RCC 7860 (cell line): ENCODE results near the gene USP48.
"Not testable (repeated sequence)": the region's sequence is repeated elsewhere in the genome, so short reads cannot be mapped to it uniquely, and the experiment has no call there.

ENCODE experiments used
- DNase-seq: peaks from one replicate; pipeline ENCODE4 v3.0.0-alpha.2; 2015; ENCODE audit warnings: low spot score
- FAIRE-seq: peaks from 2 replicates; lab custom pipeline; 2012; peaks lifted over from hg19 to GRCh38; lab: Jason Lieb, UNC

Gene USP48

DNA sequence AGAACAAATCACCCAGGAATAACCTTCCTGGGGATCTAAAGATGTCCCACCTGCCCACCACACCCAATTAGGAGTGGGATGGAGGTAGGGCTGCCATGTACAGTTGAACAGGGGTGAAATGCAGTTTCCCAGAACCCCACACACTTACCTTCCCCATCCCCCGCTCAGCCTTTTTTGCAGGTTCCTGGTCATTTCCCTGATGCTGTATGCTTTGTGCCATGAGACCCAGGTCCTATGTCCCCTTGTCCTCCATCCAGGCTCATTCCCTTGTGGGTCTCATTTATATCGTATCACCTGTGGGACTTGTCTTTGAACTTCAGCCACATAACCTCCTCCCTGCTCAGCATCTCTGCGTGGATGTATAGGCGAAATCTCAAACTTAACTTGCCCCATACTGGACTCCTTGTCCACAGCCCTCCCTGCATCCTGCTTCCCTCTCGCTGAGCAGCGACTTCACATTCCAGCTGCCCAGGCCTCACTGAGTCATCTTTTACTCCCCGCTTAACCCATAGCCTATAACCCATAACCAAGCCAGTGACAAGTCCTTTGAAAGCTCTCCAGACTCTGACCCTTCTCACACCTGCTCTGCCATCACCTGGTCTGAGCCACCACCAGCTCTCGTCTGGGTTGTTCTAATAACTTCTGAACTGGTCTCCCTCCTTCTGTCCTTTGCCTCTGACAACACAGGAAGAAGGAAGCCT is 33.8 kb upstream of the USP48 start:
- FAIRE-seq (peak; percentile 81), DNase-seq (peak; percentile 70)

DNA sequence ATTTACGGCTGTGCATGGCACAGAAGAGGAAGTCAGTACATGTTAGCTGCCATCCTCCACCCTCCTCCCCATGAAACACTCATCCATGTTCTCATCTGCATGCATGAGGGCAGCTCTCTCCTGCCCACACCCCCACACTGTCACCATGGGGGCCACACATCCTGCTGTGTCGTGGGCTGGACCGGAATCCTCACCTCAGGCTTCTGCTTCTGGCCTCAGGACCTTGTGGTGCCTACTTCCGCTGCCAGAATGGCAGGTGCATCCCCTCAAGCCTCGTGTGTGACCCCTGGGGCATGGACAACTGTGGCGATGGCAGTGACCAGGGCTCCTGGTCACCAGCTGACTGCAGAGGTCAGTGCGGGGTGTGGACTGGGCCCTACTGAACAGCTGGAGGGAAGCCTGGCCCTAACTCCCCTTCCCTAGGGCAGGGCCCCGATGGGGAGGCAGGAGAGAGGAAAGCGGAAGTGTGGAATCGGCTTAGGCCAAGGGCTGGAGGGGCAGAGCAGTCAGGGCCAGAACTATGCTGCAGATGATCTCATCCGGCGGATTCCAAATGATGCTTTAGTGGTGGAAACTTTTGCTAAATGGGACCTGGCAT is 32.9 kb upstream of the USP48 start:
- no peak for FAIRE-seq
- DNase-seq = no peak

DNA sequence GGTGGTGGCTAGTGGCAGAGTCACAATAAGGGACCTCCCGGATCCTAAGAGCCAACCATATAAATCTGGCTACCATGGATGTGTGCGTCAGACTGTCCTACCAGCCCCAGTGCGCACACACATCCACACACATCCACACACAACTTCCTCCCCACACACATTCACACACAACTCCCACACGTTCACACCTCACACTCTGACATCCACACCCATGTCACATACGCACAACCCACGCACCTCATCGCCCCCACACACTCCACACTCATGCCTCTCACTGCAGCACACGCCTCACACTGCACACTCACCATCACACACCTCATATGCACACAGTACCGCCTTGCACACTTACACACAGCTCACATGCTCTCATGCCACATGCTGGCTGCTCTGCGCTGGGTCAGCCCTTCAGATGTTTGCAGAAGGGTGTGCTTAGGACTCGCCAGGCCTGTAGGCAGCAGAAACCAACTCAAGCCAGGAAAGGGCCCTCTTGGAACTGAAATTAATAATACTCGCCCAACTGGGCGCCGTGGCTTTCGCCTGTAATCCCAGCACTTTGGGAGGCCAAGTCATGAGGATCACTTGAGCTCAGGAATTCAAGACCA is 32.1 kb upstream of the USP48 start:
- DNase-seq (no peak), FAIRE-seq (no peak)

DNA sequence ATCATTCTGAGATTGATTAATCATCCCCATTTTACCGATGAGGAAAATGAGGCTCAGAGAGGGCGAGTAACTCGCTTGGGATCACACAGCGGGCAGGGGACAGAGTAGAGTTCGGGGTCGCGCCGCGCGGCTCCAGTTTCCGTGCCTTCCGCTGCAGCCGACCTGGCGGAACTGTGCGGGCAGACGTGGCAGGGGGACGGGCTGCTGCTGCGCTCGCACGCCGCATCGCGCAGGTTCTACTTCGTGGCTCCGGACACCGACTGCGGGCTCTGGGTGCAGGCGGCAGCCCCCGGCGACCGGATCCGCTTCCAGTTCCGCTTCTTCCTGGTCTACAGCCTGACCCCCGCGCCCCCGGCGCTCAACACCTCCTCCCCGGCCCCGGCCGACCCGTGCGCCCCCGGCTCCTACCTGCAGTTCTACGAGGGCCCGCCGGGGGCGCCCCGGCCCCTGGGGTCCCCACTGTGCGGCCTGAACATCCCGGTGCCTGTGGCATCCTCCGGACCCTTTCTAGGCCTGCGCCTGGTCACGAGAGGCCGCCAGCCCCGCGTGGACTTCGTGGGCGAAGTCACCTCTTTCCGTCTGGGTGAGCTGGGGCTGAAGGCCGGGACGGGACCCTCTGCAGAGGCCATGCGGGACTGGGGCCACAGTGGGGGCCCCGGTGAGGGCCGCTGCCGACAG is 31.4 kb upstream of the USP48 start:
- no peak for FAIRE-seq
- DNase-seq = no peak

DNA sequence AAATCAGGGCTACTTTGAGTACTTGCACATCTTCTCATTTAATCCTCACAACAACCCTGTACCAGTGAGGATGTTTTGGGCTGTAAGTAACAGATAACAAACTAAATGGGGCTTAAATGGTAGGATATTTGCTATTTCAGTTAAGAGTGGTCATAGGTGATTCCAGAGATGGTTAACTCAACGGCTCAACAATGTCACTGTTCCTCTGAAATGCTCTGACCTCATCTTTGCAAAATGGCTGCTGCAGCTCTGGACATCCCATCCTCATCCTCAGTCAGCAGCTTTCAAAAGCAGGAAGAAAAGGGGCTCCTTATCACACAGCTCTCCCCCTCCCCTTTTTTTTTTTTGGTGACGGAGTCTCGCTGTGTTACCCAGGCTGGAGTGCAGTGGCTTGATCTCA is 30.6 kb upstream of the USP48 start:
- DNase-seq = no peak
- FAIRE-seq = no peak

DNA sequence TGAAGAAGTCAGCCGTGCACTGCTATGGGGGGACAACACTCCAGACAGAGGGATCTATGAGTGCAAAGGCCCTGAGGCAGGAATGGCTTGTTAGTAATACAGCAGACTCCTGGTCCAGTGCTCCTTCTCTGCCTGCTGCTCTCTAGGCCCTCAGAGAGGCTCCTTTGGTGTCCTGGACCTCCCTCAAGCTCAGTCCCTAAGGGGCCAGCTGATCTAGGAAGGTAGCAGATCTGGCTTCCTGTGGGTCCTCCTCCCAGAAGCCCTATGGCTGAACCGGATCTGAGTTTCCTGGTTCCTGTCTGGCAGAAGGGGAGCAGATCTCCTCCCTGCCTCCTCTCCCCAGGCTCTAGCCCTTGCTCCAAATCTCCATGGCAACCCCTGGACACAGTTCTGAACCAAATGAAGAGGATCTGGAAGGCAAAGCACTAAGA is 28.9 kb upstream of the USP48 start, which contains the start of gene LDLRAD2:
LDLRAD2 (plus strand) TSS at position 391 of the 431 bp plus-strand sequence. CDS start 187 bp downstream, outside the sequence.
- FAIRE-seq = no peak
- no peak for DNase-seq

DNA sequence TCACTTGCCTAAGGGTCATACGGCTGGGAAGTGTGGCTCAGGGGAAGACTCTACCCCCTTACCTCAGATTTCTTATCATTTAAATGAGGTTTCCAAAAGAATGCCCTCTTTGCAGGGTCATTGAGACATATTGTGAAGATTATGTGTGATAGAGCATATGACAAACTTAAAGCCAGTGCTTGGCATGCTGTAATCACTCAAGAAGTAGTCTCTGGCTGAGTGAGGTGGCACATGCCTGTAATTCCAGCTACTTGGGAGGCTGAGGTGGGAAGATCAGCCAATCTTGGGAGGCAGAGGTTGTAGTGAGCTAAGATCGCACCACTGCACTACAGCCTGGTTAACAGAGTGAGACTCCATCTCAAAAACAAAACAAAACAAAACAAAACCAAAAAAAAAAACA is 21.6 kb upstream of the USP48 start:
- DNase-seq = no peak
- no peak for FAIRE-seq

DNA sequence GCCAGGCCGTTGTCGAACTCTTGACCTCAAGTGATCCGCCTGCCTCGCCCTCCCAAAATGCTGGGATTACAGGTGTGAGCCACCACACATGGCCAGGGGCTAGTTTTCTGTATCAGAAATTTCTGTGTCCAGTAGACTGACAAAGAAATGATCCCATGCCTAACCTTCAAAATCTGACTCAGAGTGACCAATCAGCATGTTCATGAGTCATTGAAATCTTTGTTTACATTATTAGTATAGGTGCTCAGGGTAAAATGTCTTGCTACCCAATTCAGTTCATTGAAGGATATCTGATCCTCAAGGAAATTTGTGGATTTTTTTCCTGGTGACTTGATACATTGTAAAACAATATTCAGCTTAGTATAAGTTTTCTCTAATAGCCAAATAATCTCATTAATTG is 18.2 kb upstream of the USP48 start:
- peak; percentile 49 for DNase-seq

DNA sequence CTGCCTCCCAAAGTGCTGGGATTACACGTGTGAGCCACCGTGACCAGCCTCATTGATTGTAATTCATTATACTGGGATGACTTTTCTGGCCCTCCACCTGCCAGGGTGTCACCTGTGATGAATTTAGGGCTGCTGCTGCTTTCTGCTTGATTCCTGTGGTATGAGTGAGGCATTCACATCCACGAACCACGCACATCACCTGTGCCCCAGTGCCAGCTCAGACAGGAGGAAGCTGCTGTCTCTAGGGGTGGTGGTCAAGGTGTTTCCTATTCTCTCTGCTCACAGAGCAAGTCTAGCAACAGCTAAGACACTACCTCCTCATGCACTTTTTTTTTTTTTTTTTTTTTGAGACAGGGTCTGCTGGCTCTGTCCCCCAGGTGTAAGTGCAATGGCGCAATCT is 16.8 kb upstream of the USP48 start:
- DNase-seq (no peak), FAIRE-seq (no peak)

More for the DNA sequence above, 18.2 kb upstream of the USP48 start:
- peak; percentile 61 for FAIRE-seq

DNA sequence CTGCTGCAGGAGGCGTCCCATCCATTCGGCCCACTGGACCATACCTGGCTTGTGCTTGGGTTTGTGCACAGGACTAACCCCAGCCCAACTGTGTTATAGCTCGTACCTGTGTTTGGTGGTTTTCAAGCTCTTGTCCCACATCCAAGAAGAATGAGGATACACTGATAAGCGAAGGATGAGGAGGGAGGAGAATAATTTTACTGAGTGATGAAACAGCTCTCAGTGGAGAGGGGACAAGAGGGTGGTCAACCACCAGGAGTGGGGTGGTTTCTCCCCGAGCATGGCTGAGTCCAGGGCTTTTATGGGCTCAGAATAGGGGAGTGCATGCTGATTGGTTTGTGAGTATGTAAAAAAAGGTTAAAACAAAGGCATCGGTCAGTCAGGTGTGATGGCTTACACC is 12.1 kb upstream of the USP48 start:
- DNase-seq = no peak
- FAIRE-seq = no peak

DNA sequence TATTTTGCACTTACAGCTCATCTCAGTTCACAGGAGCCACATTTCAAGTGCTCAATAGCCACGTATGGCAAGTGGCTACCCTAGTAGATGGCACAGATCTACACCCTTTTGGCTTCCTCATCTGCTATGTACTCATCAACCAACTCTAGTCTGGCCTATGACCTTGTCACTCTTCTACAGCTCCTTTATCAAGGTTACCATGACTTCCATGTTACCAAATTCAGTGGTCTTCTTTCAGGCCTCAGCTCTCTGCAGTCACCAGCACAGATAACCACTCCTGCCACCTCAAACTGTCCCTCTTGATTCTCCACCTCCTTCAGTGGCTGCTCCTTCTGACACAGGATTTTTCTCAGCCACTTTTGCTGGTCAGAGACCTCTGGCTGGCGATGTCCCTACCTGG is 11.7 kb upstream of the USP48 start:
- FAIRE-seq (no peak), DNase-seq (no peak)

DNA sequence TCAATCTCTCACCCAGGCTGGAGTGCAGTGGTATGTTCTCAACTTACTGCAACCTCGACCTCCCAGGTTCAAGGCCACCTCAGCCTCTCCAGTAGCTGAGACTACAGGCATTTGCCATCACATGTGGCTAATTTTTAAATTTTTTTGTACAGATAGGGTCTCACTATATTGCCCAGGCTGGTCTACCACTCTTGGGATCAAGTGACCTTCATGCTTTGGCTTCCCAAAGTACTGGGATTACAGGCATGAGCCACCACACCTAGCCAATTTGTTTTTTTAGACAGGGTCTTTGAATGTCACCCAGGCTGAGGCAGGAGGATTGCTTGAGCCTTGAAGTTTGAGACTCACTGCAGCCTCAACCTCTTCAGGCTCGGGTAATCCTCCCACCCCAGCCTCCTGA is 10.2 kb upstream of the USP48 start:
- no peak for FAIRE-seq
- no peak for DNase-seq

DNA sequence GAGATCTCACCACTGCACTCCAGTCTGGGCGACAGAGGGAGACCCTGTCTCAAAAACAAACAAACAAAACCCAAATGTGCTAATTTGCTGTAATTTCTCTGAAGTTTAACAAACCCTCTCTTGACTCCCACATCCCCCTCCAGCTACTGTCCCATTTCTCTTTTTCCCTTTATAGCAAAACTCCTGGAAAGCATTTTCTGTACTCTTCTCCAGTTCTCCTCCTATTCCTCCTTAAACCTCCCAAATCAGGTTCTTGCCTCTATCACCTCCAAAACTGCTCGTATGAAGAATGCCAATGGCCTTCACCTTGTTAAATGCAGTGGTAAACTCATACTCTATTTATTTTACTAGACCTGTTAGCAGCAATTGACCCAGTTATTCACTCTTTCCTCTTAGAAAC is 3.7 kb upstream of the USP48 start:
- DNase-seq (no peak), FAIRE-seq (no peak)

DNA sequence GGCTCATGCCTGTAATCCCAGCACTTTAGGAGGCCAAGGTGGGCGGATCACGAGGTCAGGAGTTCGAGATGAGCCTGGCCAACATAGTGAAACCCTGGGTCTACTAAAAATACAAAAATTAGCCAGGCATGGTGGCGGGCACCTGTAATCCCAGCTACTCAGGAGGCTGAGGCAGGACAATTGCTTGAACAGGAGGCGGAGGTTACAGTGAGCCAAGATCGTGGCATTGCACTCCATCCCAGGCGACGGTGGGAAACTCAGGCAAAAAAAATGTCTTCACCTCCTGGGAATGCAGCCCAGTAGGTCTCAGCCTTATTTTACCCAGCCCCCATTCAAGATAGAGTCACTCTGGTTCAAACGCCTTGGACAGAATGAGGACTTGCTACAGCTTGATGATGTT is 2.8 kb upstream of the USP48 start:
- FAIRE-seq, DNase-seq: not testable (repeated sequence)

DNA sequence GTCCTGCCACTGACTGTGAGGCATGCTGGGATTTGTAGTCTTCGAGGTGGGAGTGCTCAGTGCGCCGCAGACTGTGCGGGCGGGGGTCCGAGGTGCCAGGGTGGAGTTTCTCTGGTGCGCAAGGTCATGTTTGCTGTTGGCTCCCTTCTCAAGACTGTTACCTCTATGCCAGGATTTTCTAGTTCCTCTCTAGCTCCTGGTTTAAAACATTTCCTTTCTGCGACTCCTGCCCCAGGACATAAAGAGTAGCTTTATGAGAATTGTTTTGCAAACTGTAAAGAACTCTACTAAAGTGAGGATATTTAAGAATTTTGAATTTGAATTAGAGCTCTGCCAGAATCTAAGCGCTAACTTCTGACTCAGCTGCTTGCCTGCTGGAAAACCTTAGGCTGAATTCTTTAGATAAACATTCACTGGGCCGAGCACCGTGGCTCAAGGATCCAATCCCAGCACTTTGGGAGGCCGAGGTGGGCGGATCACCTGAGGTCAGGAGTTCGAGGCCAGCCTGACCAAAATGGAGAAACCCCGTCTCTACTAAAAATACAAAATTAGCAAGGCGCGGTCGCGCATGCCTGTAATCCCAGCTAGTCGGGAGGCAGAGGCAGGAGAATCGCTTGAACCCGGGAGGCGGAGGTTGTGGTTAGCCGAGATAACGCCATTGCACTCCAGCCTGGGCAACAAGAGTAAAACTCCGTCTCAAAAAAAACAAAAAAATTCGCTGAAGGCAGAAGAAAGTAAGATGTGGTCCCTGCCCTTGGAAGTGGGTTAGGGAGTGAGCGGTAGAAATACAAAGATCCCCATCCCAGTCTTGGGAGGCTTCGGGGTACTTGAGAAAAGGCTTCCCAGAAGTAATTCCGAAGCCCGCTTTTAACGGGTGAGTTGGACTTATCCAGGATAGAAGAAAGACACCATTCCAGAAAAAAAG is 992 bp upstream of the USP48 start:
- peak; percentile 96 for DNase-seq
- peak; percentile 77 for FAIRE-seq

DNA sequence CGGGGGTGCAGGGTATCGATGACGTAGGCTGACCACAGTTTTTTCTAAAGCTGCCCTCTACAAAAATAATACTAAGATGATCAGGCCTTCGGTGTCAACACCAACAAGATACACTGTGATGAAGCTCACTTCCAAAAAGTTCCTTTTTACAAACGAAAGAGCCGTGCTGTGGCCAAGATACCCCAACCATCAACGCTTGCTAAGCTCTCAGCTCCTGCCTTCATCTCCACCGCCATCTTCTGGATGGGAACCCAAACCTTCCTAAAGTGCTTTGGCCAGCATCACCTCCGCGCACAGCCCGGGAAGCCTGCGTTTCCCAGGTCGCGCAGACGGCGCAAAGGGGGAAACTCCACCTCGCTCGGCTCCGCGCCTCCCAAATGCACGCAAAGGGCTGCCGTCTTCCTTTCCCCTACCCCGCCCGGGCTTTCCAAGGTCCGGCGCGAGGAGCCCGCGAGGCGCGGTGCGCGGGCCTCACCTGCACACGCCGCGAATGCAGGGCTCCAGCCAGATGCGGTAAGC is 541 bp downstream of the USP48 start:
- FAIRE-seq (no peak), DNase-seq (no peak)

DNA sequence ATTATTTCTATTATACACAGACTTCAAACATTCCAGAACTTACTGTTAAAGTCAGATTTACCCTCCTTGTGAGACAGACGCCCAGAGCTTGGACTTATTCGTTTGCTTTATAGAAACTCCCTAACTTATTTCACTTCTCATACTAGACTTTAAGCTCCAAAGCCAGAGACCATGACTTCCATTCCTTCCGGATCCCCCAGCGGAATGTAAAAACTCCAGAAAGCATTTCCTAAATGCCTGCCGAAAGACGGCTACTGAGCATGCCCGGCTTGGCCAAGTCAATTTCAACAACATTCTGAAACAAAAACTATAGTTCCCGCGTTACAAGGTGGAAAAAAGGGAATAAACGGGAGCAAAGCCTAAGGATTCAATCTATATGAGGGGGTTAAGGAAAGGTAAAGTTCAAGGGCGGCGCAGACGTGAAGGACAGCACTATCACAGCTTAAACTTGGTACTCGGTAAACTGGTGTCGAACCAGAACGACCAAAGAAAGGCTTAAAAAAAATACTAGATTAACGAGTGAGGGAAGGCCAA is 1.1 kb downstream of the USP48 start:
- DNase-seq (no peak), FAIRE-seq (no peak)

DNA sequence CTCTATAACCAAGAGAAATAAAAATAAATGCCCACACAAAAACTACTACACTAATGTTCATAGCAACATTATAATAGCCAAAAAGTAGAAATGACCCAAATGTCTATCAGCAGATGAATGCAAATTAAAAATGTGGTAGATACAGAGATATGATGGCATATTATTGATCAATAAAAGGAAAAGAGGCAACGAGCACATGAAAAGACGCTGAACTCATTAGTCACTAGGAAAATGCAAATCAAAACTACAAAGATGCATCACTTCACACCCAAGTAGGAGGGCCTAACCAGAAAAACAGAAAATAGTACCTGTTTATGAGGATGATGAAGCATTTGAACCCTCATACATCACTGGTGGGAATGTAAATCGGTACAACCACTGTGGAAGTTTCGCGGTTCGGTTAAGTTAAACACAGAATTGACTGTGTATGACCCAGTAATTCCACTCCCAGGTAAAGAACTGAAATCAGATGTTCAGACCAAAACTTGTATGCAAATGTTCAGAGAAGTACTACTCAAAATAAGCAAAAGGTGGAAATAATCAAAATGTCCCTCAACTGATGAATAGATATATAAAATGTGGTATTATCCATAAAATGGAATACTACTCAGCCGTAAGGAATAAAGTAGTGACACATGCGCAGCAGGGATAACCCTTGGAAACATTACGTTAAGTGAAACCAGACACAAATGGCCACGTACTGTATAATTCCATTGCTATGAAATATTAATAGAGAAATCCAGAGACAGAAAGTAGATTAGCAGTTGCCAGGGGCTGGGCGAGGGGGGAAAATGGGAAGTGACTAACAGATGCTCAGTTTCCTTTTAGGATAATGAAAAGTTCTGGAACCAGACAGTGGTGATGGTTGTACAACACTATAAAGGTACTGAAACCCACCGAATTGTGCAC is 3.1 kb downstream of the USP48 start:
- no peak for FAIRE-seq
- DNase-seq = no peak

DNA sequence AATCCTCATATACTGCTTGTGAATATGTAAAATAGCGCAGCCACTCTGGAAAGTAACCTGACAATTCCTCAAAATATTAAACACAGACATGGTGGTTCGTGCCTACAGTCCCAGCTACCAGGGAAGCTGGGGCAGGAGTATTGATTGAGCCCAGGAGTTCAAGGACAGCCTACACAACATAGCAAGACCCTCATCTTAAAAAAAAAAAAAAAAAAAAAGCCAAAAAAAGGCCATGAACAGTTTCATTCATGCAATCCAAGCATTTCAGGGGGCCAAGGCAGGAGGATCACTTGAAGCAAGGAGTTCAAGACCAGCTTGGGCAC is 4.6 kb downstream of the USP48 start:
- DNase-seq (no peak), FAIRE-seq (no peak)
